ENCODE data around the gene ZBTB38. TPM values are rescaled to one million over a fixed set of nuclear protein-coding genes. Genes with fewer than 3 reads are reported as not detected.

Gene ZBTB38
- total and polyA plus RNA-seq, 2 donors (not counting 1 experiment from before 2014, with no cell fraction given) = 13.8 to 71.2 TPM

- H3K4me3 ChIP-seq (ENCODE audit: control extremely low read depth in 1 of 5, extremely low read depth in 1 of 5, insufficient read depth in 1 of 5, low read depth in 2 of 5, low read length in 4 of 5) = peak overlapping the region in 1 of 5 experiments; percentile 59
- 92% methylated on average over 11 of the region's 11 CpGs for WGBS (ENCODE audit: insufficient coverage)
- H3K79me2 ChIP-seq (ENCODE audit: control insufficient read depth, insufficient read depth, low read length) = peaks cover 53% of the 10 kb centered on the region
Measured at GRCh38 chr3:141412936-141413354, 44.6 kb downstream of the ZBTB38 start.

More at GRCh38 chr3:141412936-141413354, 44.6 kb downstream of the ZBTB38 start:
- Histone ChIP-seq H3K4me2 (replicated peaks; ENCODE audit: low read depth, low read length, poor library complexity, severe bottlenecking) (peak overlapping the region; percentile 71), H2AFZ (ENCODE audit: insufficient read depth, low read depth, low read length, poor library complexity, severe bottlenecking) (peak overlapping the region; percentile 83), H3K27me3 (replicated peaks in 1 of 4; ENCODE audit: control extremely low read depth in 1 of 4, control insufficient read depth in 3 of 4, insufficient read depth in 4 of 4, low read length in 3 of 4) (no peaks in the 10 kb centered on the region), H3K36me3 (replicated peaks in 1 of 2; ENCODE audit: control extremely low read depth in 1 of 2, control insufficient read depth in 1 of 2, extremely low read depth in 1 of 2, insufficient read depth in 2 of 2, low read length in 1 of 2) (peaks cover 0 to 34% of the 10 kb centered on the region in 2 experiments), H3K9ac (ENCODE audit: low read length) (peak overlapping the region; percentile 60), H3K9me3 (ENCODE audit: control extremely low read depth in 1 of 3, control insufficient read depth in 2 of 3, insufficient read depth in 1 of 3, low read length in 2 of 3) (no peaks in the 10 kb centered on the region), H3K4me1 (ENCODE audit: control insufficient read depth in 2 of 2, insufficient read depth in 2 of 2, low read length in 2 of 2) (peaks cover 21 to 22% of the 10 kb centered on the region in 2 donors), H3K27ac (ENCODE audit: low read length in 2 of 2) (peak overlapping the region; percentile 64 to 86), H4K20me1 (ENCODE audit: control insufficient read depth, insufficient read depth, low read length, poor library complexity, severe bottlenecking) (no peaks in the 10 kb centered on the region)
- peak overlapping the region; percentile 85 for H3K4me3 Mint-ChIP-seq
- no peaks in the 10 kb centered on the region for H3K27me3 Mint-ChIP-seq
- TF ChIP-seq CTCF (IDR thresholded peaks at IDR 0.05) (no peak), EZH2 (IDR thresholded peaks at IDR 0.05; ENCODE audit: borderline replicate concordance, insufficient read depth, low read depth, low read length, poor library complexity, severe bottlenecking) (no peak)
- H3K9me3 Mint-ChIP-seq (ENCODE audit: insufficient read depth) = no peaks in the 10 kb centered on the region
- peaks cover 42% of the 10 kb centered on the region for H3K4me1 Mint-ChIP-seq
- DNase-seq (peak; percentile 20), ATAC-seq (ENCODE audit: low read depth) (no peak)
- intact Hi-C loops (cut with micrococcal nuclease) = loop anchor here (5.0 kb wide), 1 partner anchor 36 kb away; no protein-coding TSS in a partner anchor
- ChIA-PET CTCF (interaction anchor here (0.8 to 3.8 kb wide), 8 partner anchors 19 to 101 kb away, joined by 3 to 21 read pairs (median 4); no protein-coding TSS in a partner anchor), POLR2A (interaction anchor here (0.7 to 1.6 kb wide), 5 partner anchors 10 to 43 kb away, joined by 3 to 8 read pairs (median 3); no protein-coding TSS in a partner anchor)
- H3K27ac Mint-ChIP-seq = peak overlapping the region; percentile 96

All from B cell (primary cell).